KOPT-K1 (cell line): Measurements from ENCODE around the gene WNT9A.
"Not testable (repeated sequence)": the region's sequence is repeated elsewhere in the genome, so short reads cannot be mapped to it uniquely, and the experiment has no call there.

Experiments
- H3K27ac ChIP-seq: fragments of 200-600 bp; sonication (generic); 2 replicates; pipeline ENCODE4 v1.5.1; 2016; ENCODE audit warnings: antibody characterized with exemption, mild to moderate bottlenecking, low read depth, low read length; ENCODE audit not compliant: poor library complexity, severe bottlenecking
- H3K36me3 ChIP-seq: fragments of 200-600 bp; sonication (generic); 2 replicates; pipeline ENCODE4 v1.5.1; 2017; ENCODE audit warnings: antibody characterized with exemption, mild to moderate bottlenecking, low read length, moderate library complexity; ENCODE audit not compliant: insufficient read depth
- H3K9me3 ChIP-seq: fragments of 200-600 bp; sonication (generic); 2 replicates; pipeline ENCODE4 v1.5.1; 2017; ENCODE audit warnings: antibody characterized with exemption, low read length, mild to moderate bottlenecking; ENCODE audit not compliant: insufficient read depth, poor library complexity, severe bottlenecking

The WNT9A gene

GRCh38 chr1:227947676-227948492, at the start of gene WNT9A:
Gene WNT9A, minus strand, starts transcription at chr1:227947932. Its CDS starts 45 bp downstream, at chr1:227947887.
- H3K27ac ChIP-seq: no peak within 1 kb of the TSS
- no peaks in the 10 kb centered on the region for H3K36me3 ChIP-seq
- H3K9me3 ChIP-seq: no peaks in the 10 kb centered on the region

GRCh38 chr1:227996187-227996950, 48.6 kb upstream of the WNT9A start:
- H3K36me3 ChIP-seq: no peaks in the 10 kb centered on the region
- no peak overlapping the region for H3K27ac ChIP-seq

DNA sequence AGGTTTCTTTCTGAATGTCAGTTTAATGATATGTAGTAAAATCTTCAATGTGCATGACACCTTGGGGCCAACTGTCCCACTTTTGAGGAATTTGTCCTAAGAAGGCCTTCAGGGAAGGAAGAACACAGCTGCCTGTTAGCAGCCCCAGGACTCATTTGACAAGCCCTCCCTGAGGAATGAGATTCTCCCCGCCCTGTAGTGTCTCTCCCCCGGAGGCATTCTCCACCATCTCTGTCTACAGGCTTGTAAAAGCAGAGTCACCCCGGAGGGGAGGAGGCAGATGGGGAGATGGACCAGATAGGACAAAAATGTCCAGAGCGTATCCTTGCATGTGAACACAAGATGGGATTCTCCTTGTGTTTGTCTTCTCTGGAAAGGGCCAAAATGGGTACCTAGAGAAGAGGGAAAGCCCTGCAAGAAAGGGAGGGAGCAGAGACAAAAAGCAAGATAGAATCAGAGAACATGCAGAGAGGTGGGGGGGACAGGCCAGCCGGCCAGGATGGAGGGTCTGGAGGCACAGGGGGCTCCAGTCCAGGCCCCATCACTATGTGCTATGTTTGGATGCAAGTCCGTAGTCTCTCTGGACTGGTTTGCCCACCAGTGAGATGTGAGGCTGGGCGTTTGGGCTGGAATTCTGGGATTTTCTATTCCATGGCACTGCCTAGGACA, 47.0 kb upstream of the WNT9A start:
- Histone ChIP-seq H3K9me3 (peaks cover 43% of the 10 kb centered on the region), H3K36me3 (no peaks in the 10 kb centered on the region), H3K27ac (no peak overlapping the region)

More at GRCh38 chr1:227996187-227996950, 48.6 kb upstream of the WNT9A start:
- H3K9me3 ChIP-seq: peaks cover 32% of the 10 kb centered on the region

DNA sequence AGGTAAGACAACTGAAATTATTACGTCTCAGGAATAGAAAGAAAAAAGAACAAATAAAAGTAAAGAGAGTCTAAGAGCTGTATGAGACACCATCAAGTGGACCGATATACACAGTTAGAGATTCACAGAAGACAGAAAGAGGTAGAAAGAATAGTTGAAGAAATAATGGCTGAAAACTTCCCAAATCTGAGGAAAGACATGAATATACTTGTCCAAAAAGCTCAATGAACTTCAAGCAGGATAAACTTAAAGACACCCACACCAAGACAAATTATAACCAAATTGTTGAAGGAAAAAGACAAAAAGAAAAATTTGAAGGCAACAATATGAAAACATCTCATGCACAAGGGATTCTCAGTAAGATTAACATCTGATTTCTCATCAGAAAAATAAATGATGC, 39.4 kb upstream of the WNT9A start:
- peaks cover 20% of the 10 kb centered on the region for H3K9me3 ChIP-seq
- H3K36me3 ChIP-seq: no peaks in the 10 kb centered on the region
- H3K27ac ChIP-seq: no peak overlapping the region

DNA sequence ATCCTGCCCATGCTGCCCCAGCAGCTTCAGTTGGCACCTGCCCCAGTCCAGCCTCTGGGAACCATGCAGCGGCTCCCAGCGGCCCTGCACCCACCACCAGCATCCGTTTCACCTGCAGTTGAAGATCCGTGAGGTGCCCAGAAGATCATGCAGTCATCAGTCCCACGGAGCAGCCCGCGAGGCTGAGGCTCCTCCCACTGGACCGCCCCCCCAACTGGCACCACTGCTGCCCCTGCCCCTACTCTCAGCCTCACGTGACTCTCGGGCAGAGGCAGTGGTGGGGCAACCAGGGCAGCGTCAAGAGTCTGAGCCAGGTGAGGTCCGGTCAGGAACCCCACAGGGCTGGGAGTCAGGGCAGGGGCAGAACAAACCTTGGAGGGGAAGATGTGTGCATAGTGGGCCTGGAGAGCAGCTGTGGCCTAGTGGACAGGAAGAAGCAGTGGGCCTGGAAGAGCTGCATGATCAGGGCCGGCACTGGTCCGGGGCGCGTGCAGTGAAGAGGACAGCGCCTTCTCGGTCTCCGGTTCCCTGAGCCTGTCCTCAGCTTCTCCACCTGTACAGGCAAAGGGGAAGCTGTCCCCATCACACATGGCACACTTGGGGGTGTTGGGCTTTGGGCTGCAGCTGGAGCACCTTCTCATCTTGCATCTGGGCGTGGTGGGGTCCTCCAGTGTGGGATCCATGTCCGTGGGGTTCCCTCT, 28.0 kb upstream of the WNT9A start:
- H3K36me3 ChIP-seq, H3K9me3 ChIP-seq, H3K27ac ChIP-seq: not testable (repeated sequence)

DNA sequence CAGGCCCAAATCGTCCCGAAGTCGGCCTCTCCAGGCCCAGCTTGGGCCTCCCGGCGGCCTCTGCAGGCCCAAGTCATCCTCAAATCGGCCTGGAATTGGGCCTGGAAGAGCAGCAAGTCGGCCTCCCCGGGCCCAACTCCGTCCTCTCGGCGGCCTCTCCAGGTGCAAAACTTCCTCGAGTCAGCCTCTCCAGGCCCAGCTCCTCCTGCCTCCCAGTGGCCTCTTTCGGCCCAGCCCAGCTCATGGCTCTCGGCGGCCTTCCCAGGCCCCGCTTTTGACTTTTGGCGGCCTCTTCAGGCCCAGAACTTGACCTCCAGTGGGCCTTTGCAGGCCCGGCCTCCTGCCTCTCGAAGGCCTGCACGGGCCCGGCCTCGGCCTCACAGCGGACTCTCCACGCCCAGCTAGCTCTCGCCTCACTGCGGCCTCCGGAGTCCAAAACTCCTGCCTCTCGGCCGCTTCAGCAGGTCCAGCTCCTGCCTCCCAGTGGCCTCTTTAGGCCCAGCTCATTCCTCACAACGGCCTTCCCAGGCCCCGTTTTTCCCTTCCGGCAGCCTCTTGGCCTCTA, 26.1 kb upstream of the WNT9A start:
- H3K27ac ChIP-seq, H3K36me3 ChIP-seq: not testable (repeated sequence)

GRCh38 chr1:227972843-227973374, 25.2 kb upstream of the WNT9A start:
- not testable (repeated sequence) for H3K27ac ChIP-seq, H3K36me3 ChIP-seq, H3K9me3 ChIP-seq

More for the DNA sequence above, 26.1 kb upstream of the WNT9A start:
- not testable (repeated sequence) for H3K9me3 ChIP-seq

DNA sequence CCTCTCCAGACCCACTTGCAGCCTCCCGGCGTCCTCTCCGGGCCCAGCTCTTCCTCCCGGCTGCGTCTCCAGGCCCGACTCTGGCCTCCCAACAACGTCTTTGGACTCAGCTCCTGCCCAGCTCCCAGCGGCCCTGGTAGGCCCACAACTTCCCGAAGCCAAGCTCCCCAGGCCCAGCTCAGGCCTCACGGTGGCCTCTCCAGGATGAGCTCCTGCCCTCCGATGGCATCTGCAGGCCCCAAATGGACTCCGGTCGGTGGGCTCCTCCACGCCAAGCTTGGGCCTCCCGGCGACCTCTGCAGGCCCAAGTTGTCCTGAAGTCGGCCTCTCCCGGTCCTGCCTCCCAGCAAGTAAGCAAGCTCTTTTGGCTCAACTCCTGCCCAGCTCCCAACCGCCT, 24.5 kb upstream of the WNT9A start:
- not testable (repeated sequence) for H3K9me3 ChIP-seq, H3K27ac ChIP-seq, H3K36me3 ChIP-seq

DNA sequence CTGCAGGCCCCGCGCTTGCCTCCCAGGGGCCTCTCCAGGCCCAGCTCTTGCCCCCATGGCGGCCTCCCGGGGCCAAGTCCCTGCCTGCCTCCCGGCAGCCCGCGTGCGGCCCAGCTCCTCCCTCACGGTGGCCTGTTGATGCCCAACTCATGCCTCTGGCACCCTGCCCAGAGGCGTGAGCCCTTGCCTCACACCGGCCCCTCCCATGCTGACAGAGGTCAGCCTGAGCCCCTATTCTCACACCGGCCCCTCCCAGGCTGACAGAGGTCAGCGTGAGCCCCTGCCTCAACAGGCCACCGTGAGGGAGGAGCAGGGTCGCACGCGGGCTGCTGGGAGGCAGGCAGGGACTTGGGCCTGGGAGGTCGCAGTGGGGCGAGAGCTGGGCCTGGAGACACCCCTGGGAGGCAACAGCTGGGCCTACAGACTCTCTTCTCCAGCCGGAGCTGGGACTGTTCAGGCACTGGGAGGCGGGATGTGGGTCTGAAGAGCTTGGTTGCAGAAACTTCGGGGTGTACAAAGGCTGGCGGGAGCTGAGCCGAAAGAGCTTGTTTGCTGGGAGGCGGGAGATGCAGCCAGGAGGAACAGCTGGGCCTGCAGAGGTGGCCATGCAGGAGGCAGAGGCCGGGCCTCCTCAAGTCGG, 24.0 kb upstream of the WNT9A start:
- not testable (repeated sequence) for H3K36me3 ChIP-seq, H3K27ac ChIP-seq, H3K9me3 ChIP-seq

GRCh38 chr1:227971216-227971615, 23.5 kb upstream of the WNT9A start:
- not testable (repeated sequence) for H3K36me3 ChIP-seq, H3K9me3 ChIP-seq, H3K27ac ChIP-seq

GRCh38 chr1:227970076-227970995, 22.6 kb upstream of the WNT9A start:
- not testable (repeated sequence) for H3K9me3 ChIP-seq, H3K36me3 ChIP-seq, H3K27ac ChIP-seq

GRCh38 chr1:227967815-227968214, 20.1 kb upstream of the WNT9A start:
- H3K36me3 ChIP-seq, H3K9me3 ChIP-seq, H3K27ac ChIP-seq: not testable (repeated sequence)

- H3K36me3 ChIP-seq, H3K9me3 ChIP-seq: not testable (repeated sequence)
Measured at GRCh38 chr1:227966733-227967132, 19.0 kb upstream of the WNT9A start.

More at GRCh38 chr1:227966733-227967132, 19.0 kb upstream of the WNT9A start:
- H3K27ac ChIP-seq: not testable (repeated sequence)
